ENCODE results near the gene EVC. TPM values are rescaled to one million over a fixed set of nuclear protein-coding genes. Genes with fewer than 3 reads are reported as not detected.

Gene EVC
- total and polyA plus RNA-seq, 2 of the 8 experiments (the other 6 are each of a cell fraction or from before 2014, with no cell fraction given), result 2.6 to 9.8 TPM

- H3K27ac ChIP-seq (ENCODE audit: low read depth, low read length), result no peak overlapping the region
- no peak overlapping the region for H2BK20ac ChIP-seq (ENCODE audit: low read length)
- no peak overlapping the region for H2AFZ ChIP-seq (ENCODE audit: low read length)
- H3K4me3 ChIP-seq (ENCODE audit: extremely low read depth in 1 of 4, insufficient read depth in 2 of 4, low read depth in 3 of 4, low read length in 4 of 4), result no peak overlapping the region
- H4K8ac ChIP-seq (ENCODE audit: extremely low read depth, insufficient read depth, low read length), result no peak overlapping the region
- H2BK5ac ChIP-seq (ENCODE audit: low read depth, low read length), result no peak overlapping the region
- no peak overlapping the region for H4K5ac ChIP-seq (ENCODE audit: insufficient read length, low read depth, low read length)
- no peak overlapping the region for H3K4ac ChIP-seq (replicated peaks; ENCODE audit: insufficient read length, low read depth, low read length)
- FAIRE-seq (no peak), DNase-seq (ENCODE audit: low read depth in 1 of 2, low spot score in 2 of 2) (no peak)
- H3K36me3 ChIP-seq (ENCODE audit: control insufficient read depth in 2 of 4, insufficient read depth in 4 of 4, low read length in 3 of 4), result peaks cover 0 to 26% (median 16%) of the 10 kb centered on the region in 4 experiments; a peak in 5 of 8 replicates
- H3K4me2 ChIP-seq (ENCODE audit: insufficient read depth in 1 of 2, low read depth in 2 of 2, low read length in 2 of 2), result no peak overlapping the region
- no peak overlapping the region for H2BK12ac ChIP-seq (ENCODE audit: low read depth, low read length)
- no peak overlapping the region for H3K18ac ChIP-seq (ENCODE audit: extremely low read depth, low read length)
- H3K56ac ChIP-seq (replicated peaks; ENCODE audit: insufficient read length, low read depth, low read length), result no peak overlapping the region
- no peaks in the 10 kb centered on the region for H3K79me1 ChIP-seq (ENCODE audit: low read depth, low read length)
- ChIA-PET CTCF (ENCODE audit: partially characterized antibody) (no interaction called here), POLR2A (ENCODE audit: partially characterized antibody) (no interaction called here)
- H3K23ac ChIP-seq (ENCODE audit: insufficient read length), result no peak overlapping the region
- H2BK15ac ChIP-seq (ENCODE audit: low read length), result no peak overlapping the region
- no peak overlapping the region for H3K14ac ChIP-seq (ENCODE audit: insufficient read length)
- H3K23me2 ChIP-seq (ENCODE audit: low read depth, low read length), result peaks cover 10% of the 10 kb centered on the region; the same call in 1 of the 2 replicates
- peaks cover 0 to 2% (median 0%) of the 10 kb centered on the region in 4 experiments; a peak in 1 of 7 replicates for H3K27me3 ChIP-seq (replicated peaks in 1 of 4; ENCODE audit: control insufficient read depth in 3 of 4, extremely low read depth in 1 of 4, insufficient read depth in 3 of 4, low read length in 3 of 4)
- H3K79me2 ChIP-seq (ENCODE audit: control insufficient read depth in 1 of 2, insufficient read depth in 2 of 2, low read length in 2 of 2), result no peaks in the 10 kb centered on the region
- no peak overlapping the region for H3K9ac ChIP-seq (replicated peaks in 1 of 4; ENCODE audit: extremely low read depth in 1 of 4, low read depth in 3 of 4, low read length in 3 of 4)
- 90% methylated on average over 4 of the region's 5 CpGs; no CpG with 5 or more reads in 1 of the 2 experiments for WGBS, 2 experiments (ENCODE audit: extremely low coverage in 1 of 2, insufficient coverage in 1 of 2, insufficient read length in 1 of 2, insufficient replicate concordance in 2 of 2, low coverage in 1 of 2, low lambda C conversion rate in 2 of 2, missing lambda C conversion rate in 1 of 2)
- H2BK120ac ChIP-seq (replicated peaks; ENCODE audit: low read depth, low read length), result no peak overlapping the region
- H3K9me3 ChIP-seq (ENCODE audit: insufficient read depth in 2 of 2, low read depth in 1 of 2, low read length in 1 of 2), result peaks cover 0 to 3% of the 10 kb centered on the region in 2 experiments; a peak in 1 of 4 replicates
- H3K4me1 ChIP-seq (replicated peaks in 1 of 4; ENCODE audit: control insufficient read depth in 3 of 4, insufficient read depth in 4 of 4, low read length in 3 of 4), result peaks cover 0 to 3% (median 1%) of the 10 kb centered on the region in 4 experiments; a peak in 4 of 7 replicates
- H4K91ac ChIP-seq (replicated peaks; ENCODE audit: insufficient read length, low read length), result no peak overlapping the region
- H2AK5ac ChIP-seq (ENCODE audit: low read depth, low read length), result no peak overlapping the region
- H4K20me1 ChIP-seq (replicated peaks in 1 of 2; ENCODE audit: control insufficient read depth in 1 of 2, insufficient read depth in 2 of 2, low read length in 2 of 2), result no peaks in the 10 kb centered on the region
- no peak for TF ChIP-seq RNF2 (IDR thresholded peaks at IDR 0.05; ENCODE audit: borderline replicate concordance, low read depth, low read length, missing control alignments, poor library complexity, severe bottlenecking)
- no peak for TF ChIP-seq HDAC2 (IDR thresholded peaks at IDR 0.05; ENCODE audit: borderline replicate concordance in 1 of 2, low read depth in 2 of 2, low read length in 2 of 2)
- no peak for TF ChIP-seq CTBP2 (IDR thresholded peaks at IDR 0.05; ENCODE audit: borderline replicate concordance, insufficient read depth, insufficient read length, low read length)
- TF ChIP-seq MAFK (IDR thresholded peaks at IDR 0.05; ENCODE audit: low read depth, low read length), result no peak
- TF ChIP-seq SIN3A (conservative IDR thresholded peaks at IDR 0.05 in 1 of 2, IDR thresholded peaks at IDR 0.05 in 1 of 2; ENCODE audit: low read depth in 1 of 2, low read length in 2 of 2), result no peak
- TF ChIP-seq CHD2 (IDR thresholded peaks at IDR 0.05; ENCODE audit: low read length), result no peak
- TF ChIP-seq PHF8 (conservative IDR thresholded peaks at IDR 0.05; ENCODE audit: low read depth, low read length), result no peak
- no peak for TF ChIP-seq SUZ12 (IDR thresholded peaks at IDR 0.05; ENCODE audit: low read length)
- no peak for TF ChIP-seq EZH2 (IDR thresholded peaks at IDR 0.05; ENCODE audit: low read depth, low read length, severe bottlenecking)
- no peak for TF ChIP-seq JUND (IDR thresholded peaks at IDR 0.05; ENCODE audit: low read length)
- no peak for TF ChIP-seq TEAD4 (IDR thresholded peaks at IDR 0.05; ENCODE audit: low read depth, low read length)
- TF ChIP-seq SP2 (IDR thresholded peaks at IDR 0.05; ENCODE audit: low read length), result no peak
- no peak for TF ChIP-seq TBP (IDR thresholded peaks at IDR 0.05; ENCODE audit: low read depth, low read length)
Observed at GRCh38 chr4:5746250-5746649, 35.2 kb downstream of the EVC start.

All from H1 (cell line).